Psoas muscle (tissue), 8 donors: ENCODE results near the gene IFT122. TPM values are rescaled to one million over a fixed set of nuclear protein-coding genes. Genes with fewer than 3 reads are reported as not detected.

ENCODE experiments used
- ATAC-seq, 4 donors: fragments of 200-7000 bp; cut with Tn5 transposase; one replicate each; pipeline ENCODE4 v1.9.1; 2020; ENCODE audit warnings: moderate library complexity in 3 of 4, mild to moderate bottlenecking in 2 of 4
- DNase-seq, 2 donors: peaks; one replicate each; pipeline ENCODE4 v3.0.0-alpha.2; 2020
- H3K27ac ChIP-seq: fragments of 200-600 bp; one replicate; pipeline ENCODE4 v1.8.0; 2022
- H3K27me3 ChIP-seq, 3 donors: fragments of 200-600 bp in 1 of 3; one replicate each; pipeline versions ENCODE4 v1.6.1 to v1.8.0; 2013 to 2022; ENCODE audit warnings: low read length in 2 of 3, mild to moderate bottlenecking in 2 of 3, moderate library complexity in 1 of 3; ENCODE audit not compliant: insufficient read depth in 3 of 3
- H3K36me3 ChIP-seq, 2 donors: fragments of 200-600 bp in 1 of 2; one replicate each; pipeline versions ENCODE4 v1.6.1 to v1.8.0; 2013 to 2022; ENCODE audit warnings: low read depth in 1 of 2, mild to moderate bottlenecking in 1 of 2, moderate library complexity in 1 of 2; ENCODE audit not compliant: insufficient read depth in 1 of 2
- H3K4me1 ChIP-seq: fragments of 200-600 bp; one replicate; pipeline ENCODE4 v1.8.0; 2022
- H3K4me3 ChIP-seq: fragments of 200-600 bp; one replicate; pipeline ENCODE4 v1.8.0; 2022; ENCODE audit warnings: mild to moderate bottlenecking
- H3K9me3 ChIP-seq: fragments of 200-600 bp; one replicate; pipeline ENCODE4 v1.8.0; 2022
- CTCF ChIP-seq: fragments of 200-600 bp; IDR thresholded peaks from one replicate; pipeline ENCODE4 v1.8.0; 2022; ENCODE audit warnings: antibody characterized with exemption
- WGBS, 3 donors: extraction: QIAGEN DNeasy Blood & Tissue Kit; methylation state at CpG; one replicate each; pipeline versions ENCODE4 v1.1.6 to v1.1.7; 2013; 5-methylcytosine and 5-hydroxymethylcytosine counted together
- intact Hi-C, 2 donors: fragments of 100-400 bp; cut with DNase I; formaldehyde crosslinking; loops; one replicate each; pipeline versions ENCODE4 v1.11.0 to v1.14.2; 2022
- polyA plus RNA-seq, 3 donors: library from polyadenylated mRNA; stranded (reverse); fragments of 200-250 nt; gene quantifications; one replicate each; pipeline ENCODE4 v1.2.3, GENCODE V29; 2013
- total RNA-seq, 4 donors: library from RNA; stranded (reverse); fragmentation: NEBNext Ultra II Directional in 2 of 4; extraction: Animal tissue kit (Norgen Biotek cat#: 25700) in 2 of 4; gene quantifications; one replicate each; pipeline versions ENCODE4 v1.2.1 to v1.2.4, GENCODE V29; 2021 to 2023
- donor health status: healthy with polysubstance abuse.
- donor health status: DM: no; HTN: no; CAD: no; lungs with moderate emphysema.
- donor health status: Bipolar disorder and iron deficiency.
- donor health status: healthy.
- donor health status: DM: yes; HTN: yes; CAD: no.
- donor health status: DM: no; HTN: no; CAD: no.
- donor health status: DM: no; HTN: no; CAD: no.
- donor health status: DM: yes; HTN: yes; CAD: no.

Gene IFT122
- total and polyA plus RNA-seq, 7 donors, result 2.3 to 7.3 (median 4.5) TPM

- peaks cover 8 to 85% of the 10 kb centered on the region in 2 donors for H3K36me3 ChIP-seq
- ATAC-seq, result no peak
- no peaks in the 10 kb centered on the region for H3K27me3 ChIP-seq
- 94 to 100% (median 97%) methylated on average over 1 of the region's 1 CpG for WGBS, 3 donors
- no peak overlapping the region for H3K4me3 ChIP-seq
- no peak overlapping the region for H3K27ac ChIP-seq
- no peak for TF ChIP-seq CTCF
- intact Hi-C loops, result no loop called here
- DNase-seq, result no peak
- H3K9me3 ChIP-seq, result no peaks in the 10 kb centered on the region
- H3K4me1 ChIP-seq, result peaks cover 22% of the 10 kb centered on the region
These were observed 5.9 kb upstream of the IFT122 start for GRCh38 chr3:129434140-129434539.

GRCh38 chr3:129435367-129435766 lies 4.7 kb upstream of the IFT122 start:
- Histone ChIP-seq H3K27me3 (no peaks in the 10 kb centered on the region), H3K4me1 (peaks cover 20% of the 10 kb centered on the region), H3K36me3 (peaks cover 8 to 77% of the 10 kb centered on the region in 2 donors), H3K9me3 (no peaks in the 10 kb centered on the region), H3K4me3 (no peak overlapping the region), H3K27ac (no peak overlapping the region)
- WGBS, 3 donors, result 78 to 93% (median 89%) methylated on average over 1 of the region's 1 CpG
- TF ChIP-seq CTCF, result no peak
- no peak for DNase-seq
- intact Hi-C loops, result no loop called here
- no peak for ATAC-seq

- H3K36me3 ChIP-seq, result peaks cover 0 to 38% of the 10 kb centered on the region in 2 donors
- no peaks in the 10 kb centered on the region for H3K9me3 ChIP-seq
- WGBS, 3 donors, result 0 to 1% (median 1%) methylated on average over 17 of the region's 17 CpGs
- peaks cover 46% of the 10 kb centered on the region for H3K4me1 ChIP-seq
- H3K27ac ChIP-seq, result peak overlapping the region; percentile 91
- H3K27me3 ChIP-seq, result no peaks in the 10 kb centered on the region
- peak; percentile 35 to 65 for DNase-seq
- TF ChIP-seq CTCF, result no peak
- peak; percentile 1 to 7 (median 4) for ATAC-seq
- intact Hi-C loops, result no loop called here
- H3K4me3 ChIP-seq, result peak overlapping the region; percentile 95
These were observed 703 bp upstream of the IFT122 start for GRCh38 chr3:129439226-129439816.

- H3K4me1 ChIP-seq, result peaks cover 43% of the 10 kb centered on the region
- intact Hi-C loops, result loop anchor here in 1 of 2 donors (5.0 kb wide), 1 partner anchor 42 kb away; no protein-coding TSS in a partner anchor
- no peak for ATAC-seq
These were observed 680 bp downstream of the IFT122 start for GRCh38 chr3:129440618-129441190.

More at GRCh38 chr3:129440618-129441190, 680 bp downstream of the IFT122 start:
- no peaks in the 10 kb centered on the region for H3K9me3 ChIP-seq
- H3K27ac ChIP-seq, result peak overlapping the region; percentile 91
- no peak for DNase-seq
- 7% methylated on average over 9 of the region's 9 CpGs for WGBS, 3 donors
- H3K27me3 ChIP-seq, result no peaks in the 10 kb centered on the region
- peak overlapping the region; percentile 95 for H3K4me3 ChIP-seq
- TF ChIP-seq CTCF, result no peak
- H3K36me3 ChIP-seq, result peaks cover 0 to 24% of the 10 kb centered on the region in 2 donors
